Smooth muscle cell (in vitro differentiated cells): ENCODE results near the gene RPL4. TPM values are rescaled to one million over a fixed set of nuclear protein-coding genes. Genes with fewer than 3 reads are reported as not detected.

Source experiments
- DNase-seq: peaks from one replicate; lab custom pipeline; 2025; ENCODE audit not compliant: unreplicated experiment; lab: John Stamatoyannopoulos, UW
- H2AFZ ChIP-seq: fragments of 200-600 bp; sonication (generic); 2 replicates; pipeline ENCODE4 v1.6.0; 2016; ENCODE audit warnings: antibody characterized with exemption, low read depth, mild to moderate bottlenecking
- H3F3A ChIP-seq: fragments of 200-600 bp; sonication (generic); 2 replicates; pipeline ENCODE4 v1.6.0; 2017; ENCODE audit warnings: antibody characterized with exemption, low read depth
- H3K27ac ChIP-seq: fragments of 200-600 bp; sonication (generic); 2 replicates; pipeline ENCODE4 v1.5.1; 2016; ENCODE audit warnings: low read depth, mild to moderate bottlenecking
- H3K27me3 ChIP-seq: fragments of 200-600 bp; sonication (generic); 2 replicates; pipeline ENCODE4 v1.6.1; 2016; ENCODE audit warnings: low read depth, mild to moderate bottlenecking
- H3K36me3 ChIP-seq: fragments of 200-600 bp; sonication (generic); 2 replicates; pipeline ENCODE4 v1.5.1; 2016; ENCODE audit warnings: low read depth
- H3K4me1 ChIP-seq: fragments of 200-600 bp; sonication (generic); 2 replicates; pipeline ENCODE4 v1.5.1; 2016; ENCODE audit warnings: low read depth
- H3K4me2 ChIP-seq: fragments of 200-600 bp; sonication (generic); 2 replicates; pipeline ENCODE4 v1.6.0; 2016; ENCODE audit warnings: mild to moderate bottlenecking
- H3K4me3 ChIP-seq: fragments of 200-600 bp; sonication (generic); 2 replicates; pipeline ENCODE4 v1.5.1; 2016; ENCODE audit warnings: mild to moderate bottlenecking
- H3K79me2 ChIP-seq: fragments of 200-600 bp; sonication (generic); 2 replicates; pipeline ENCODE4 v1.6.0; 2016; ENCODE audit warnings: low read depth, mild to moderate bottlenecking
- H3K9ac ChIP-seq: fragments of 200-600 bp; sonication (generic); 2 replicates; pipeline ENCODE4 v1.6.0; 2016; ENCODE audit warnings: low read depth
- H3K9me3 ChIP-seq: fragments of 200-600 bp; sonication (generic); replicated peaks from 2 replicates; pipeline ENCODE4 v1.5.1; 2016; ENCODE audit warnings: low read depth
- H4K20me1 ChIP-seq: fragments of 200-600 bp; sonication (generic); 2 replicates; pipeline ENCODE4 v1.6.0; 2016; ENCODE audit warnings: low read depth
- WGBS: methylation state at CpG from one replicate; pipeline ENCODE4 v1.1.7; 2016; ENCODE audit warnings: low lambda C conversion rate; 5-methylcytosine and 5-hydroxymethylcytosine counted together
- polyA plus RNA-seq: library from polyadenylated mRNA; unstranded; fragments of >200 nt; fragmentation: Nextera tagmentation; extraction: Ambion mirVana; gene quantifications from 2 replicates; pipeline ENCODE4 v1.2.1, GENCODE V29; 2016
- total RNA-seq: library from RNA; depleted of rRNA; stranded (reverse); fragments of >200 nt; gene quantifications from 2 replicates; pipeline ENCODE4 v1.2.3, GENCODE V29; 2014
- TF ChIP-seq, protein P1 (sequence below): fragments of 200-600 bp; sonication (generic); IDR thresholded peaks from 2 replicates; pipeline ENCODE4 v1.5.1; 2017; ENCODE audit warnings: borderline replicate concordance, mild to moderate bottlenecking, antibody characterized with exemption; ENCODE audit not compliant: insufficient read depth, poor library complexity, severe bottlenecking

RPL4 gene
- total and polyA plus RNA-seq, 2 experiments from 2014 or later, result 732 to 3,841 TPM

DNA sequence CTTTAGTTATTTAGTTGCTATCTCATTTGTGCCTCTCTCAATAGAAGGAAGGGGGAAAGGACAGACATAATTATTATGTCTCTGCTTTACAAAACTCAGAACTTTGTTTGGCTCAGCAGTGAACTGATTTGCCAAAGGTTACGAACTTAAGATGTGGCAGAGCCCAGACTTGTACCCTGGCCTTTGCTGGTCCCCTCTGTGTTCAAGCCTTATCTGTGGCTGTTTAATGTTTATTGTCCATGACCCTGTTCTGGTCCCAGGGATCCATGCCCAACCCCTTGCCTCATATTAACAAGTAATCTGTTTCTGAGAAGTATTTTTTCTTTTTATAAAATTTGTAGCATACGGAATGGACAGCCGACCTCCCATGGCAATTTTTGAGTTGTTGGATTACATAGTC, 17.8 kb downstream of the RPL4 start:
- H3K9ac ChIP-seq, result no peak overlapping the region
- peaks cover 13% of the 10 kb centered on the region for H3K36me3 ChIP-seq
- H4K20me1 ChIP-seq, result peaks cover 43% of the 10 kb centered on the region
- no peak overlapping the region for H2AFZ ChIP-seq
- 97% methylated on average over 3 of the region's 3 CpGs for WGBS
- no peak overlapping the region for H3K27ac ChIP-seq
- no peak for DNase-seq
- TF ChIP-seq, protein P1, sequence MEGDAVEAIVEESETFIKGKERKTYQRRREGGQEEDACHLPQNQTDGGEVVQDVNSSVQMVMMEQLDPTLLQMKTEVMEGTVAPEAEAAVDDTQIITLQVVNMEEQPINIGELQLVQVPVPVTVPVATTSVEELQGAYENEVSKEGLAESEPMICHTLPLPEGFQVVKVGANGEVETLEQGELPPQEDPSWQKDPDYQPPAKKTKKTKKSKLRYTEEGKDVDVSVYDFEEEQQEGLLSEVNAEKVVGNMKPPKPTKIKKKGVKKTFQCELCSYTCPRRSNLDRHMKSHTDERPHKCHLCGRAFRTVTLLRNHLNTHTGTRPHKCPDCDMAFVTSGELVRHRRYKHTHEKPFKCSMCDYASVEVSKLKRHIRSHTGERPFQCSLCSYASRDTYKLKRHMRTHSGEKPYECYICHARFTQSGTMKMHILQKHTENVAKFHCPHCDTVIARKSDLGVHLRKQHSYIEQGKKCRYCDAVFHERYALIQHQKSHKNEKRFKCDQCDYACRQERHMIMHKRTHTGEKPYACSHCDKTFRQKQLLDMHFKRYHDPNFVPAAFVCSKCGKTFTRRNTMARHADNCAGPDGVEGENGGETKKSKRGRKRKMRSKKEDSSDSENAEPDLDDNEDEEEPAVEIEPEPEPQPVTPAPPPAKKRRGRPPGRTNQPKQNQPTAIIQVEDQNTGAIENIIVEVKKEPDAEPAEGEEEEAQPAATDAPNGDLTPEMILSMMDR, result no peak
- no peaks in the 10 kb centered on the region for H3K9me3 ChIP-seq
- H3K79me2 ChIP-seq, result no peaks in the 10 kb centered on the region
- H3K4me3 ChIP-seq, result no peak overlapping the region
- H3K4me1 ChIP-seq, result no peaks in the 10 kb centered on the region
- no peaks in the 10 kb centered on the region for H3F3A ChIP-seq
- no peak overlapping the region for H3K4me2 ChIP-seq
- H3K27me3 ChIP-seq, result no peaks in the 10 kb centered on the region

DNA sequence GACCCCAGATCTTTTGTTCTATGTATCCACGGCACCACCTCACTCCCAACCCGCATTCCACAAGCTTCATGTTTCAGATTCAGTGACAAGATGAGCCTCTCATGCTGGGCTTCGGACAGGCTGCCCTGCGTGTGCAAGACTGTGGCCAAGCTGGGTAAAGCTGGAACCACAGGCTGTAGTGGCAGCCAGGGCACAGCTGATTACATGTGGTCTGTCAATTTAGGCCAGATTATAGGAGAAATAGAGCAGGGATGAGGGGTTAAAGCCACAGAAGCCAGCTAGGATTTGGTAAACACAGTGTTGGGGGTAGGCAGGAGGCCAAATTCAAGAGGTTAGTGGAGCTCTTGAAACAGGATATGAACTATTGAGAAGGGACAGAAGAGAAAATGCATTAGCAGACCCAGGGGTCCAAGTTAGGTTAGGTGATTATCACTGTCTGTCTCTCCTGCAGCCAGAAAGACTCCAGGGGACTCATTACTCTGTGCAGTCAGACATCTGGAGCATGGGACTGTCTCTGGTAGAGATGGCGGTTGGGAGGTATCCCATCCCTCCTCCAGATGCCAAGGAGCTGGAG, 20.0 kb downstream of the RPL4 start:
- no peaks in the 10 kb centered on the region for H3K79me2 ChIP-seq
- H3K9ac ChIP-seq, result no peak overlapping the region
- no peaks in the 10 kb centered on the region for H3K4me1 ChIP-seq
- no peak overlapping the region for H3K27ac ChIP-seq
- peaks cover 66% of the 10 kb centered on the region for H4K20me1 ChIP-seq
- peaks cover 13% of the 10 kb centered on the region for H3K36me3 ChIP-seq
- peaks cover 3% of the 10 kb centered on the region for H3F3A ChIP-seq
- no peaks in the 10 kb centered on the region for H3K27me3 ChIP-seq
- no peak overlapping the region for H2AFZ ChIP-seq
- no peak for DNase-seq
- H3K4me2 ChIP-seq, result no peak overlapping the region
- TF ChIP-seq, protein P1, result no peak
- no peak overlapping the region for H3K4me3 ChIP-seq
- 85% methylated on average over 5 of the region's 5 CpGs for WGBS
- no peaks in the 10 kb centered on the region for H3K9me3 ChIP-seq

DNA sequence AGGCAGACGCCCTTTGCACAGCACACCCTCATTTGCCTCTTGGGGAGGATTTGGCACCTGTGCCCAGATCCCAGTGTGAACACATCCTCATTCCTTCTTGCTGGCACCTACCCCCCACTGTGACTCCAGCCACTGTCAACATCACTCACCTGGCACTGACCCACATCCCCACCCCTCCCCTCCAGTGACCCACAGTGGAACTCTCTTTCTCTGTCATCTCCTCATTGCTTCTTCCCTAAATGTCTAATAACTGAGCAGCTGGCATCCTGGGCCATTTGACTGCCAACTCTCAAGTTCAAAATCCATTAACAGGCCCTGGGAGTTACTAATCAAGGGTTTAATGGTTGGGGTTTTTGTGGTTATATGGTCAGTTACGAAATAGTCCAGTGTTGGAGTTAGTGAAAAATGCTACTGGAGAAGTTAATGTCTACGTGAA, 21.5 kb downstream of the RPL4 start:
- H3K4me3 ChIP-seq, result no peak overlapping the region
- 60% methylated on average over 3 of the region's 3 CpGs for WGBS
- H4K20me1 ChIP-seq, result peaks cover 79% of the 10 kb centered on the region
- H3K9ac ChIP-seq, result no peak overlapping the region
- no peaks in the 10 kb centered on the region for H3K79me2 ChIP-seq
- no peak overlapping the region for H3K4me2 ChIP-seq
- peaks cover 13% of the 10 kb centered on the region for H3K36me3 ChIP-seq
- no peaks in the 10 kb centered on the region for H3K9me3 ChIP-seq
- peaks cover 3% of the 10 kb centered on the region for H3F3A ChIP-seq
- H3K4me1 ChIP-seq, result no peaks in the 10 kb centered on the region
- TF ChIP-seq, protein P1, result no peak
- no peak overlapping the region for H3K27ac ChIP-seq
- H2AFZ ChIP-seq, result no peak overlapping the region
- no peak for DNase-seq
- no peaks in the 10 kb centered on the region for H3K27me3 ChIP-seq

DNA sequence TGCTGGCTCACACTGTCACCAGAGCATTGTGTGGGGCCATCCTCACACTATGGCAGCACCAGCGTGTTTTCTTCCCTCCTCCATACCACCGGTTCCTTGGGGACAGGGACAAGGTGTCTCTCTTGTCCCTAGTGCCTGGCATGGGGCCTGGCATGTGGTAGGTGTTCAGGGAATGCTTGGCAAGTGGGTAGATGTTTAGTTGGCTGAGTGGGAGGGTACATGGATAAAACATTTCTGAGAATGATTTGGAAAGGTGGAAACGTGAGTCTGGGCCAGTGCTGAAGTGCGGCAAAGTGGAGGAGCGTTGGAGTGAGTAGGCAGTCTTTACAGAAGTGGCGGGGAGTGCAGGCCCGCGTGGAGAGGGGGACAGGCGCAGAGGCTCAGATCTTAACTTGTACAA, 22.1 kb downstream of the RPL4 start:
- Histone ChIP-seq H3K4me2 (no peak overlapping the region), H3K4me3 (no peak overlapping the region), H3K9ac (no peak overlapping the region), H4K20me1 (peaks cover 84% of the 10 kb centered on the region), H2AFZ (no peak overlapping the region), H3K27ac (no peak overlapping the region), H3F3A (peaks cover 3% of the 10 kb centered on the region), H3K4me1 (no peaks in the 10 kb centered on the region), H3K36me3 (peaks cover 13% of the 10 kb centered on the region), H3K27me3 (no peaks in the 10 kb centered on the region), H3K9me3 (no peaks in the 10 kb centered on the region), H3K79me2 (no peaks in the 10 kb centered on the region)
- 98% methylated on average over 9 of the region's 9 CpGs for WGBS
- no peak for DNase-seq
- TF ChIP-seq, protein P1, result no peak
